Karpas-422 (cell line): ENCODE data around the gene NLGN2. TPM values are rescaled to one million over a fixed set of nuclear protein-coding genes. Genes with fewer than 3 reads are reported as not detected.

Source experiments
- DNase-seq: peaks from one replicate; pipeline ENCODE4 v3.0.0-alpha.2; 2015
- H2AFZ ChIP-seq: fragments of 200-600 bp; sonication (generic); 2 replicates; pipeline ENCODE4 v1.6.1; 2014; ENCODE audit warnings: antibody characterized with exemption, low read length, mixed read lengths
- H3K27ac ChIP-seq: fragments of 200-600 bp; sonication (generic); 2 replicates; pipeline ENCODE4 v1.5.1; 2014; ENCODE audit warnings: mild to moderate bottlenecking, low read length, moderate library complexity
- H3K27me3 ChIP-seq: fragments of 200-600 bp; sonication (generic); 2 replicates; pipeline ENCODE4 v1.6.1; 2014; ENCODE audit warnings: low read length, mixed read lengths
- H3K36me3 ChIP-seq: fragments of 200-600 bp; sonication (generic); 2 replicates; pipeline ENCODE4 v1.6.1; 2014; ENCODE audit warnings: low read length, mixed read lengths; ENCODE audit not compliant: insufficient read depth
- H3K4me1 ChIP-seq: fragments of 200-600 bp; sonication (generic); 2 replicates; pipeline ENCODE4 v1.6.1; 2014; ENCODE audit warnings: mild to moderate bottlenecking, low read length, mixed read lengths
- H3K4me2 ChIP-seq: fragments of 200-600 bp; sonication (generic); 2 replicates; pipeline ENCODE4 v1.6.1; 2014; ENCODE audit warnings: low read length, low read depth, mild to moderate bottlenecking; ENCODE audit not compliant: poor library complexity, severe bottlenecking
- H3K4me3 ChIP-seq: fragments of 200-600 bp; sonication (generic); 2 replicates; pipeline ENCODE4 v1.5.1; 2014; ENCODE audit warnings: mild to moderate bottlenecking, antibody characterized with exemption, low read length, mixed read lengths
- H3K79me2 ChIP-seq: fragments of 200-600 bp; sonication (generic); 2 replicates; pipeline ENCODE4 v1.6.1; 2014; ENCODE audit warnings: mild to moderate bottlenecking, low read length, mixed read lengths
- H3K9ac ChIP-seq: fragments of 200-600 bp; sonication (generic); 2 replicates; pipeline ENCODE4 v1.6.0; 2014; ENCODE audit warnings: low read length
- H3K9me2 ChIP-seq: fragments of 200-600 bp; sonication (generic), shearing (Covaris generic); replicated peaks from 2 replicates; pipeline ENCODE4 v1.6.0; 2014; ENCODE audit warnings: mild to moderate bottlenecking, low read length, moderate library complexity; ENCODE audit not compliant: insufficient read depth
- H3K9me3 ChIP-seq: fragments of 300-700, 200-600 bp; sonication (generic); 2 replicates; pipeline ENCODE4 v1.6.1; 2014; ENCODE audit warnings: low read length, mixed read lengths
- H4K20me1 ChIP-seq: fragments of 200-600 bp; sonication (generic); 2 replicates; pipeline ENCODE4 v1.6.1; 2014; ENCODE audit warnings: mild to moderate bottlenecking, antibody characterized with exemption, low read length, low read depth; ENCODE audit not compliant: insufficient read depth
- total RNA-seq: library from RNA; depleted of rRNA; stranded (reverse); fragments of >200 nt; shearing (Covaris generic); gene quantifications from 2 replicates; pipeline ENCODE4 v1.2.3, GENCODE V29; 2014; ENCODE audit warnings: low replicate concordance

NLGN2 gene
- total RNA-seq, 1 experiment from 2014 or later: not detected

GRCh38 chr17:7406235-7406825 is 1.3 kb upstream of the NLGN2 start:
- no peak overlapping the region for H3K4me2 ChIP-seq
- H2AFZ ChIP-seq: no peak overlapping the region
- H3K27ac ChIP-seq: no peak overlapping the region
- H3K27me3 ChIP-seq: no peaks in the 10 kb centered on the region
- no peak overlapping the region for H3K9ac ChIP-seq
- no peak for DNase-seq
- no peaks in the 10 kb centered on the region for H3K9me2 ChIP-seq
- H3K9me3 ChIP-seq: no peaks in the 10 kb centered on the region
- no peaks in the 10 kb centered on the region for H3K36me3 ChIP-seq
- no peaks in the 10 kb centered on the region for H3K79me2 ChIP-seq
- no peak overlapping the region for H3K4me3 ChIP-seq
- H3K4me1 ChIP-seq: peaks cover 17% of the 10 kb centered on the region
- no peaks in the 10 kb centered on the region; the same call in 1 of the 2 replicates for H4K20me1 ChIP-seq

DNA sequence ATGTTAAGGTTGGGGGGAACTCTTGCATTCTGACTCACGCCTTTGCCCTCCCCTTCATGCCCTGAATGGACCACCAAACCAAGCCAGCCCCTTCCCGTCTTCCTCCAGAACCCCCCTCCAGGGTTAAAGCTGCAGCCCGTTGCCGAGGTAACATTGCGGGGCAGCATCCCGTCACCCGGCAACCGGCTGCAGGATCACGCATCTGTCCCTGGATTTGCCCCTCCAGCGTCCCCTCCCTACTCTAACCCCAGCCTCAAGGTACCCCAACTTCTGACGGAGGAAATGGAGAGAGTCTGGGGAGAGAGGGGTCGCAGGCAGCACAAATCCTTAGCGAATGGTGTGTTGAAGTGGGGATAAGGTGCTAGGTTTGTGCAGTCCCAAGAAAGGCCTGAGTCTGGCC is 563 bp upstream of the NLGN2 start:
- Histone ChIP-seq H3K4me3 (no peak overlapping the region), H3K36me3 (no peaks in the 10 kb centered on the region), H3K27ac (no peak overlapping the region), H3K9ac (no peak overlapping the region), H3K9me2 (no peaks in the 10 kb centered on the region), H3K79me2 (no peaks in the 10 kb centered on the region), H4K20me1 (no peaks in the 10 kb centered on the region; the same call in 1 of the 2 replicates), H3K27me3 (no peaks in the 10 kb centered on the region), H3K9me3 (no peaks in the 10 kb centered on the region), H3K4me1 (peaks cover 17% of the 10 kb centered on the region), H2AFZ (no peak overlapping the region), H3K4me2 (no peak overlapping the region)
- DNase-seq: no peak

DNA sequence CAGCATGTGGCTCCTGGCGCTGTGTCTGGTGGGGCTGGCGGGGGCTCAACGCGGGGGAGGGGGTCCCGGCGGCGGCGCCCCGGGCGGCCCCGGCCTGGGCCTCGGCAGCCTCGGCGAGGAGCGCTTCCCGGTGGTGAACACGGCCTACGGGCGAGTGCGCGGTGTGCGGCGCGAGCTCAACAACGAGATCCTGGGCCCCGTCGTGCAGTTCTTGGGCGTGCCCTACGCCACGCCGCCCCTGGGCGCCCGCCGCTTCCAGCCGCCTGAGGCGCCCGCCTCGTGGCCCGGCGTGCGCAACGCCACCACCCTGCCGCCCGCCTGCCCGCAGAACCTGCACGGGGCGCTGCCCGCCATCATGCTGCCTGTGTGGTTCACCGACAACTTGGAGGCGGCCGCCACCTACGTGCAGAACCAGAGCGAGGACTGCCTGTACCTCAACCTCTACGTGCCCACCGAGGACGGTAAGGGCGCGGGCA is 645 bp downstream of the NLGN2 start:
- DNase-seq: no peak
- Histone ChIP-seq H3K36me3 (no peaks in the 10 kb centered on the region), H2AFZ (no peak overlapping the region), H4K20me1 (no peaks in the 10 kb centered on the region), H3K9ac (no peak overlapping the region), H3K4me3 (no peak overlapping the region), H3K4me2 (no peak overlapping the region), H3K9me3 (no peaks in the 10 kb centered on the region), H3K79me2 (no peaks in the 10 kb centered on the region), H3K9me2 (no peaks in the 10 kb centered on the region), H3K4me1 (peaks cover 12% of the 10 kb centered on the region), H3K27ac (no peak overlapping the region), H3K27me3 (no peaks in the 10 kb centered on the region)

DNA sequence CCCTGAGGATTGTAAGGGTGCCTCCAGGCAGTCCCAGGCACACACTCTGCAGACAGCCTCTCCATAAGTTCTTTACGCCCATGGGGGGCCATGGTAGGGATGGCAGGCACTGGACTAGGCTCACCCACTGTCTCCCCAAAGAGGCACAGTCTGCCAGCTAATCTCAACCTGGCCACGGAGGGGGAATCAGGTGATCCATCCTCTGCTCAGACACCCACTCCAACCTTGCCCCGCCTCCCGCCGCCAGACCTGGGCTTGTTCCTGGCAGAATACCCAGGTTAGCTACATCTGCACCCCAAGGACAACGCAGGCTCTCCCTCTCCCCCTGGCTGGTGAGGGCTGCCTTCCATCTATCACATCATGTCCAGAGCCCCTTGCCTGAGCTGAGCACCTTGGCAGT is 1.2 kb downstream of the NLGN2 start:
- peaks cover 8% of the 10 kb centered on the region for H3K4me1 ChIP-seq
- H3K4me2 ChIP-seq: no peak overlapping the region
- H3K4me3 ChIP-seq: no peak overlapping the region
- no peak overlapping the region for H3K27ac ChIP-seq
- H3K79me2 ChIP-seq: no peaks in the 10 kb centered on the region
- H4K20me1 ChIP-seq: no peaks in the 10 kb centered on the region
- no peak overlapping the region for H3K9ac ChIP-seq
- DNase-seq: no peak
- H3K9me2 ChIP-seq: no peaks in the 10 kb centered on the region
- no peaks in the 10 kb centered on the region for H3K9me3 ChIP-seq
- no peaks in the 10 kb centered on the region for H3K27me3 ChIP-seq
- no peaks in the 10 kb centered on the region for H3K36me3 ChIP-seq
- H2AFZ ChIP-seq: no peak overlapping the region

GRCh38 chr17:7409716-7410115 is 2.1 kb downstream of the NLGN2 start:
- H4K20me1 ChIP-seq: no peaks in the 10 kb centered on the region
- no peaks in the 10 kb centered on the region for H3K27me3 ChIP-seq
- H3K9me3 ChIP-seq: no peaks in the 10 kb centered on the region
- H3K79me2 ChIP-seq: no peaks in the 10 kb centered on the region
- no peak for DNase-seq
- peaks cover 8% of the 10 kb centered on the region for H3K4me1 ChIP-seq
- H3K9ac ChIP-seq: no peak overlapping the region
- H3K27ac ChIP-seq: no peak overlapping the region
- no peaks in the 10 kb centered on the region for H3K36me3 ChIP-seq
- H3K9me2 ChIP-seq: no peaks in the 10 kb centered on the region
- H3K4me3 ChIP-seq: no peak overlapping the region
- no peak overlapping the region for H2AFZ ChIP-seq
- H3K4me2 ChIP-seq: no peak overlapping the region

DNA sequence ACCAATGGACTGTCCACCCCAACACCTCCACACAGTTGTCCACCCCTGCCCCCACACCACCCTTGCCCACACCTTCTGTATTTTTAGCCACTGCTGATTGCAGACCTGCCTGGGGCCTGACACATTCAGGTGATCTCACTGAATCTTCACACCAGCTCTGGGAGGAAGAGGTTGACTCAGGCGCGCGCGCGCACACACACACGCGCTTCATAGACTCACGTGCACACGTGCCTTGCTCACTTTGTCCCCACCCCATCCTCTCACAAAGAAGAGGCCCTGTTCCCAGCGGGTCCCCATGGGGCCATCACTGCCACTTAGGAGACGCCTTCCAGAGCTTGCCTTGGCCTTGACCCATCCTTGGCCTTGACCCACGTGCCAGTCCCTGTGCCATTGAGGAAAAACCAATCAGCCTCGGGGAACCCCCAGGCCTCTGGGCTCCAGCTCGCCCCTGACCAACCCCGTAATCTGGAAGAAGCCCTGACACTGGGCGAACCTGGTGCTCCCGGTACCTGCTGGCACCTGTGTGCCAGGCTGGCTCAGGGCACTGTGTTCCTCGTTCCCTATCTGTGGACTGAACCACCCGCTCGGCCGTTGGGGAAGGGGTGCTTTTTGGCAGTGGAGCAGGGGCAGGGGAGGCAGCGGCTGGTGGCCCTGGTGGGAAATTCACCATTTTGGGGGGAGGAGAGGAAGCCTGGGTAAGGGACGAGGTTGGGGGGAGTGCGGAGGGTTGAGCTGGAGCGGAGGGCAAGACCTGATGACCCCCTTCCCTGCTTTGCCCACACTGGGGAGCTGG is 3.2 kb downstream of the NLGN2 start:
- Histone ChIP-seq H4K20me1 (no peaks in the 10 kb centered on the region), H3K4me3 (no peak overlapping the region), H3K36me3 (no peaks in the 10 kb centered on the region), H3K27me3 (no peaks in the 10 kb centered on the region), H3K9me2 (no peaks in the 10 kb centered on the region), H3K27ac (no peak overlapping the region), H2AFZ (no peak overlapping the region), H3K9ac (no peak overlapping the region), H3K9me3 (no peaks in the 10 kb centered on the region), H3K4me2 (no peak overlapping the region), H3K79me2 (no peaks in the 10 kb centered on the region), H3K4me1 (peaks cover 8% of the 10 kb centered on the region)
- no peak for DNase-seq

- no peaks in the 10 kb centered on the region for H4K20me1 ChIP-seq
- H3K4me3 ChIP-seq: no peak overlapping the region
- DNase-seq: no peak
- H2AFZ ChIP-seq: no peak overlapping the region
- H3K79me2 ChIP-seq: no peaks in the 10 kb centered on the region
- no peaks in the 10 kb centered on the region for H3K9me3 ChIP-seq
- peaks cover 8% of the 10 kb centered on the region for H3K4me1 ChIP-seq
- no peak overlapping the region for H3K9ac ChIP-seq
- no peak overlapping the region for H3K4me2 ChIP-seq
- H3K36me3 ChIP-seq: no peaks in the 10 kb centered on the region
- no peak overlapping the region for H3K27ac ChIP-seq
- H3K9me2 ChIP-seq: no peaks in the 10 kb centered on the region
- H3K27me3 ChIP-seq: no peaks in the 10 kb centered on the region
Observed at GRCh38 chr17:7411427-7411750, 3.7 kb downstream of the NLGN2 start.

- Histone ChIP-seq H3K9ac (no peak overlapping the region), H3K4me1 (peaks cover 8% of the 10 kb centered on the region), H3K27ac (no peak overlapping the region), H3K9me2 (no peaks in the 10 kb centered on the region), H3K4me2 (no peak overlapping the region), H4K20me1 (no peaks in the 10 kb centered on the region), H3K27me3 (no peaks in the 10 kb centered on the region), H3K79me2 (no peaks in the 10 kb centered on the region), H3K9me3 (no peaks in the 10 kb centered on the region), H3K36me3 (no peaks in the 10 kb centered on the region), H3K4me3 (no peak overlapping the region), H2AFZ (no peak overlapping the region)
- DNase-seq: no peak
Observed at GRCh38 chr17:7413346-7413985, 5.8 kb downstream of the NLGN2 start.
